ENCODE measurements around the gene HMCN2.
A peak's percentile ranks its signal among the peaks of the same experiment; 100 is the strongest.

The HMCN2 gene

DNA sequence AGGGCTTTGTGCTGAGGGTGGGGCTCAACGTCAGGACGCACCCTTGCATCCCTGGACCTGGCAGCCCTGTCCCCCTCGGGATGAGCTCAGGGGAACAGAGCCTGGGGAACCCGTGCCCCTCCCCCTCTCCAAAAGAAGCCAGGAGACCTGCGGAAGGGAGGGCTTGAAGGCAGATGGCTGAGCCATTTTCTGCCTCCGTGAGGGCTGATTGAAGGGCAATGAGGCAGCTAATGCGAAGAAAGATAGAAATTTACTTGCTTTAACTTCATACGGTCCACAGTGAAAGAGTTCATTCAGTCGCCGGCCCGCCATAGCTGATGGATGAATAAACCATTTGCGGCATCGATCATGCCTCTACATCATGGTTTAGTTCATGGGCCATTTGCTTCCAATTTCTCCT is 208.0 kb downstream of the HMCN2 start:
- no peak for DNase-seq

- DNase-seq: no peak
Observed at GRCh38 chr9:130474106-130474505, 208.5 kb downstream of the HMCN2 start.

GRCh38 chr9:130476151-130476730 is 210.7 kb downstream of the HMCN2 start:
- DNase-seq: no peak

DNA sequence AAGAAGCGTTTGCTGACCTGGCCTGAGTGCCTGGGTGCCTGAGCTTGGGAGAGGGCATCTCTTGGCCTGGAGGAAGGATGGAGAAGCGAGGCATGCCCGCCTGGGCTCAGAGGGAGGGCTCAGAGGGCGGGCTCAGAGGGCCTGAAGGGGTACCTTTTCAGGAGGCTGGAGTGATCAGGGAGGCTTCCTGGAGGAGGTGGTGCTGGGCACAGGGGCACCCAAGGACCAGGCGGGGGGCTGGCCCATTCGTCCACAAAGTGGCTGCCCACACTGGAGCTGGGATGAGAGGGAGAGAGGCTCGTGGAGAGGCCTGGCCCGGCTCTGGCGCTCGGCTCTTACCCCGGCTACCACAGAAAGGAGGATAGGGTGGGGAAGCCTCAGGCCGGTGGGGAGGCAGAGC is 212.0 kb downstream of the HMCN2 start:
- DNase-seq: no peak

- no peak for DNase-seq
Observed at GRCh38 chr9:130478152-130478551, 212.6 kb downstream of the HMCN2 start.

- no peak for DNase-seq
Observed at GRCh38 chr9:130478736-130479575, 213.4 kb downstream of the HMCN2 start.

GRCh38 chr9:130479587-130479986 is 214.0 kb downstream of the HMCN2 start:
- DNase-seq: no peak

GRCh38 chr9:130480673-130481072 is 215.1 kb downstream of the HMCN2 start:
- DNase-seq: peak; percentile 82

DNA sequence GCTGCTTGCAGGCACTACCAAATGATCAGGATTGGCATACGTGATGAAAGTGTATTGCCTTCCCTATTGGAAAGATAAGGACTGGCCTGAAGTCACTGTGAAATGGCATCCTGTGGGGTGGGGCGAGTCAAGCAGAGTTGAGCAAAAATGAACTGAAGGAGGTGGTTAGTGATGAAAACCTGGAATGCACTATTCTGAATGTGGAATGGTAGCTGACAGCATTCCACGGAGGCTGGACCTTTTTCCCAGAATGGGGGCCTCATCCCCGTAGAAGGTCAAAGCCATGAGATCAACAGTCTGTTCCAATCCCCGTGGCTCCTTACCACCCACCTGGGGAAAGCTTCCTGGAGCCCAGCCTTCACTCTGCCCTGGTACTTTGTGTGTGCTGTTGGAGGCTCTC is 216.9 kb downstream of the HMCN2 start:
- no peak for DNase-seq

- DNase-seq: no peak
Observed at GRCh38 chr9:130483371-130483971, 217.9 kb downstream of the HMCN2 start.

All from islet precursor cell (in vitro differentiated cells).